Activated naive CD8-positive, alpha-beta T cell treated with anti-CD3 and anti-CD28 coated beads, Interleukin-2, amount 10 ng/mL, durations not matched to agents 7 days and 5 days (primary cell): ENCODE results near the gene PPP1R9B. TPM values are rescaled to one million over a fixed set of nuclear protein-coding genes. Genes with fewer than 3 reads are reported as not detected.

Source experiments
- ATAC-seq: fragments of 150-1000 bp; cut with Tn5 transposase; one replicate; pipeline ENCODE4 v1.10.0; 2021; ENCODE audit warnings: low read depth, moderate library complexity
- POLR2A ChIA-PET: fragments of 350-600 bp; sonication (Branson Sonifier 250); formaldehyde crosslinking; loops from one replicate; lab custom pipeline; 2021; ENCODE audit warnings: antibody characterized with exemption; lab: Charles Lee
- DNase-seq: peaks from one replicate; pipeline ENCODE4 v3.0.0; 2021
- H3K27ac Mint-ChIP-seq: one replicate; pipeline ENCODE4 v1.8.0; 2022; ENCODE audit warnings: mild to moderate bottlenecking, mixed read lengths
- H3K27me3 Mint-ChIP-seq: one replicate; pipeline ENCODE4 v1.8.0; 2022; ENCODE audit warnings: mild to moderate bottlenecking, moderate library complexity, mixed read lengths
- H3K36me3 Mint-ChIP-seq: one replicate; pipeline ENCODE4 v1.8.0; 2021; ENCODE audit warnings: mild to moderate bottlenecking, mixed read lengths
- H3K4me1 Mint-ChIP-seq: one replicate; pipeline ENCODE4 v1.8.0; 2021; ENCODE audit warnings: mixed read lengths
- H3K4me3 Mint-ChIP-seq: one replicate; pipeline ENCODE4 v1.8.0; 2022; ENCODE audit warnings: mild to moderate bottlenecking, moderate library complexity, mixed read lengths
- H3K9me3 Mint-ChIP-seq: one replicate; pipeline ENCODE4 v1.8.0; 2021; ENCODE audit warnings: mixed read lengths
- total RNA-seq, 2 experiments: library from RNA; stranded (reverse); gene quantifications; one replicate each; pipeline ENCODE4 v1.2.3, GENCODE V29; 2021

PPP1R9B gene
- total RNA-seq, 2 experiments from 2014 or later, result 114 to 116 TPM

DNA sequence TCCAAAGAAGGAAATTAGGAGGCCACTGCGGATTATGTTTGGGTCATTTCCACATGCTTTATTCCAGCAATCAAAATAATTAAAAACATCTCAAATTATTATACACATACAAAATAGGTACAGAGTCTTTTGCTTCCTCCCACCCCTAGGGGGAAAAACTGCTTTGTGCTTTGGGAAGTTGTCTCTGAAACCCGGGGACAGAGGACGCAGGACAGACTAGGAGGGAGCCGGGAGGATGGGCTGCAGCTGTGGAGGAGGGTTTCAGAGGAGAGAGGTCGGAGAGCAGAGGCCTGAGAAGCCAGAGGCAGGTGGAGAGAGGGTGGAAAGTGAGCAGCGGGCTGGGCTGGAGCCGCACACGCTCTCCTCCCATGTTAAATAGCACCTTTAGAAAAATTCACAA lies 33.6 kb upstream of the PPP1R9B start:
- DNase-seq (no peak), ATAC-seq (no peak)
- H3K36me3 Mint-ChIP-seq, result no peaks in the 10 kb centered on the region
- peak overlapping the region; percentile 88 for H3K27ac Mint-ChIP-seq
- H3K27me3 Mint-ChIP-seq, result peaks cover 2% of the 10 kb centered on the region
- H3K9me3 Mint-ChIP-seq, result no peaks in the 10 kb centered on the region
- H3K4me1 Mint-ChIP-seq, result peaks cover 21% of the 10 kb centered on the region
- peak overlapping the region; percentile 62 for H3K4me3 Mint-ChIP-seq
- POLR2A ChIA-PET, result no interaction called here

DNA sequence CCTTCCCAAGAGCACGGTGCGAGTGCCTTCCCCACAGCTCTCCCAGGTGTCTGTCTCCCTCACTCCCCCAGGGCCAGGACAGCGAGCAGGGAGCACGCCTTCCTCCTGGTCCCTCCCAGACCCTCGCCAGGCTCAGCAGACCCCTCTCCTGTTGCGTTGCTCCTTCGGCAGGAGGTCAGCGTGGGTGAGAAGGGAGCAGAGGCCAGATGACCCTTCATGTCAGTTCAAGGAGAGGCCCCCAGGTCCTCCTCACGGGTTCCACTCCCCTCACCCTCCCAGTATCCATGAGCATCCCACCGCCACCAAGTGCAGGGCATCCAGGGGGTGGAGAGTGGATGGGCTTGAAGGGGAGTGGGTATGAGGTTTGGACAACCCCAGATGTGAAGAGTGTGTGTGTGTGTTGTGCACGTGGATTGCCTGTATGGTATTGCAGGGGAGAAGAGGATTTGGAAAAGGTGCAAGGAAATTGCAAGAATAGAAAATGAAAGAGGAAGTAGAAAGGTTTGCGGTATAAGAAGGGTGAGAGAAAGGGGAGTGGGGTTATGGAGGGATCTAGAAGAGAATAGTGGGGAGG lies 33.0 kb upstream of the PPP1R9B start:
- H3K4me1 Mint-ChIP-seq, result peaks cover 22% of the 10 kb centered on the region
- H3K27me3 Mint-ChIP-seq, result peaks cover 2% of the 10 kb centered on the region
- ATAC-seq (peak; percentile 46), DNase-seq (no peak)
- no peaks in the 10 kb centered on the region for H3K9me3 Mint-ChIP-seq
- peak overlapping the region; percentile 62 for H3K4me3 Mint-ChIP-seq
- POLR2A ChIA-PET, result no interaction called here
- peak overlapping the region; percentile 88 for H3K27ac Mint-ChIP-seq
- H3K36me3 Mint-ChIP-seq, result no peaks in the 10 kb centered on the region

DNA sequence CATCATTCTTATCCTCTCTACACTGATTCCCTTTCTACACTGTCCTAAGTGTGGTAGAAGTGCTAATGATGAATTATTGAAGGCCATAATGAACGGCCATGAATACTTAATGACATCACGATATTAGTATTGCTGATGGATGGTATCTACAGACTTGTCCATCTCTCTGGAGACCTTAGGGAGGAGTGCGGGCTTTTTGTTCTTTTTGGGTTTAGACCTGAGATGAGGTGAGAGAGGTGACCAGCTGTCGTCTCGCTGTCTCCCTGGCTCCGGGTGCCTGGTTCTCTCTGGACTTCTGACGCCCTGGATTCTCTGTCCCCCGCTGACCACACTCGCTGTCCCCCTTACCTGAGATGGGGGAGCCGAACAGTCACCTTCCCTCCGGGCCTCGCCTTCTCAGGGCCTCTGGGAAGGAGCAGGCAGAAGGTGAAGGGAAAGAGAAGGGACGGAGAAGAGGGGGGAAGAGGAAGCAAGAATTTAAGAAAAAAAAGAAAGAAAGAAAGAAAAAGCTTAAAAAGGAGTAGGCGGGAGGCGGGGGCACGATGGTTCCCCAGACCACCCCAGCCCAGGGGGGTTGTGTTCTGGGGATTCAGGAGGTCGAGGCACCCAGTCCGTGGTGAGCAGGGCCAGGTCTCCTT lies 32.4 kb upstream of the PPP1R9B start:
- H3K4me3 Mint-ChIP-seq, result no peak overlapping the region

DNA sequence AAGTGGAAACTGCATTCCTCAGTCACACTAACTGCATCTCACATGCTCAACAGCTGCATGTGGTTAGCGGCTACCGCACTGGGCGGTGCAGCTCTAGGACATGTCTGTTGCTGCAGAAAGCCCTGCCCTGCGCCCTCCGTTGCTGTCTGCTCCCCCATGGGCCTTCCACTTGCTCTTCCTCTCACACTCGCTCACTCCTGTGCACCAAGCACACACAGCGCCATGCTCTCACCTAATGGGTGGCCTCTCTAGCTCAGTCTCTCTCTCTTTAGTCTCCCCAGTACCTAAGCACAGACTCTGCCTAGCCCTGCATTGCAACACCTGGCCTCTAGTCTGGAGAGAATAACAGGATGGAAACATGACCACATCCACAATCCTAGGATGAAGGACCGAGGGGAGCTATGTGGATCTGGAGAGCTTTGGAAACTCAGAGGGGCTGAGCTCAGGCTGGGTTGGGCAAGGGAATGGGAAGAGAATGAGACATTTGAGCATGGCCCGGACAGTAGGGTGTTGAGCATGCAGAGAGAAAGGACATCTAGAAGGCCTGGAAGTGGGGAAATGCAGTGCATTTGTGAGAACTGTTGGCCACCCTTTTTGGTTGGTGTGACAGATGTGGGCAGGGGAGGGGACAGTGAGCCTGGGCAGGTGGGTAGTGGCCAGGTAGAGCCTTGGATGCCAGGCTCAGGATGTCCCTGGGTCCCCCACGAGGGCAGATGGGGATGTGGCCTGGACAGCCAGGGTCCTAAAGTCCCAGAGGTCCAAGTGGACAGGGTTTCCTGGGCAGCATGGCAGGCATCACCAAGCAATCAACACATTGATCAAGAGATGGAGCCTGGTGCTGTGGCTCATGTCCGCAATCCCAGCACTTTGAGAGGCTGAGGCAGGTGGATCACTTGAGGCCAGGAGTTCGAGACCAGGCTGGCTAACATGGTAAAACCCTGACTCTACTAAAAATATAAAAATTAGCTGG lies 31.4 kb upstream of the PPP1R9B start:
- POLR2A ChIA-PET, result no interaction called here
- no peaks in the 10 kb centered on the region for H3K9me3 Mint-ChIP-seq
- peak overlapping the region; percentile 26 for H3K27ac Mint-ChIP-seq
- peaks cover 2% of the 10 kb centered on the region for H3K27me3 Mint-ChIP-seq
- no peak overlapping the region for H3K4me3 Mint-ChIP-seq
- DNase-seq (no peak), ATAC-seq (no peak)
- peaks cover 28% of the 10 kb centered on the region for H3K4me1 Mint-ChIP-seq
- H3K36me3 Mint-ChIP-seq, result no peaks in the 10 kb centered on the region

More for the DNA sequence above, 32.4 kb upstream of the PPP1R9B start:
- POLR2A ChIA-PET, result no interaction called here
- ATAC-seq (no peak), DNase-seq (no peak)
- Mint-ChIP-seq H3K4me1 (peaks cover 28% of the 10 kb centered on the region), H3K27ac (peak overlapping the region; percentile 69), H3K9me3 (no peaks in the 10 kb centered on the region), H3K27me3 (peaks cover 2% of the 10 kb centered on the region), H3K36me3 (no peaks in the 10 kb centered on the region)

DNA sequence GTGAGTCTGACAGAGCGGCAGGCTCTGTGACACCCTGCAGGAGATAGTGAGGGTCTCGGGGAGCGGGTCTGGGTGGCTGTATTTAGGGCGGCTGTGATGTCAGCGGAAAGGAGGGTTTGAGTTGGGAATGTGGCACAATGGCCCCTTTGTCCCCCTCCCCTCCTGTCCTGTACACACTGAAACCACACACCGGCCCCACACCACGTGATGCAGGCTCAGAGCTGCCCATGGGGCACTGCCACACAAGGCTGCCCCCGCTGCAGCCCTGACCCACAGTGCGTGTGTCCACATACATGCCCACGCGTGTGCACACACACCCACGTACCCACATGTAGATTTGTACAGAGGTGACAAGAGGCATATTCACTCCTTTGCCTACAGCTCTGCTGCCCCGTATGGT lies 30.7 kb upstream of the PPP1R9B start:
- Mint-ChIP-seq H3K36me3 (no peaks in the 10 kb centered on the region), H3K9me3 (no peaks in the 10 kb centered on the region), H3K27me3 (peaks cover 2% of the 10 kb centered on the region), H3K27ac (no peak overlapping the region), H3K4me1 (peaks cover 28% of the 10 kb centered on the region), H3K4me3 (no peak overlapping the region)
- ATAC-seq, result no peak
- POLR2A ChIA-PET, result no interaction called here
- no peak for DNase-seq

DNA sequence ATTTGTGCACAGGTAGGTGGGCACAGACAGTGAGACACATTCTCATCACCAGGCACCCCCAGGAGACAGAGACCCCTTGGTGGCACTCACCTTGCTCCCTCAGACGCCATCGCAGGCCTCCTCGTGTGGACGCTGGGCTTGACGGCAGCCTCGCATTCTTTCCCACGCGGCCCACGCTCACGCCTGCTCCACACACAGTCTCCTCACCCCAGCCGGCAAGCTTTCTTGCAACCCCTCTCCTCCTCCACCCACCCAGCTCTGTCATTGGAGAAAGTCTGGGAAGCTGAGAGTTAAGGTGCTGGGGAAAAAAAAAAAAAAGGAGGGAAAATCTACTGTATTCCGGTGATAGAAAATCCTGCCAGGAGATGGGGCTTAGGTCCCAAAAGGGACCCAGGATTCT lies 30.1 kb upstream of the PPP1R9B start:
- ATAC-seq (no peak), DNase-seq (no peak)
- H3K36me3 Mint-ChIP-seq, result no peaks in the 10 kb centered on the region
- no peaks in the 10 kb centered on the region for H3K9me3 Mint-ChIP-seq
- POLR2A ChIA-PET, result no interaction called here
- peaks cover 2% of the 10 kb centered on the region for H3K27me3 Mint-ChIP-seq
- no peak overlapping the region for H3K27ac Mint-ChIP-seq
- no peak overlapping the region for H3K4me3 Mint-ChIP-seq
- H3K4me1 Mint-ChIP-seq, result peaks cover 28% of the 10 kb centered on the region

DNA sequence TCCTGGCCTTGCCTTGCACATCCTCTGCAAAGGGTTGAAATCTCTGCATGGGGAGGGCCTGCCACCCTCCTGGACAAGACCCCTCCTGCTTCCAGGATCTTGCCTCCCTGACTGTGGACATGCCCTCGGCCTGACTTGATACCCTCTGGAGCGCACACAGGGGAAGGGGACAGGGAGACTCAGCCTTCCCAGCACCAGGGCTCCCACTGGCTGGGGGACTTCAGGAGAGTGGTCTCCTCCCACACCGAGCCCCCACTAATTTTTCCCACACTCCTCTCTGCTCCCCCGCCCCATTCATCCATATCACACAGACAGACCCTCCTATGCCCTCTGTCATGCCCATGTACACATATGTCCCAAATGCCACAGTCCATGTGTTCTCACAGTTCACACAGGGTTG lies 29.6 kb upstream of the PPP1R9B start:
- H3K9me3 Mint-ChIP-seq, result no peaks in the 10 kb centered on the region
- no peak for DNase-seq
- POLR2A ChIA-PET, result no interaction called here

DNA sequence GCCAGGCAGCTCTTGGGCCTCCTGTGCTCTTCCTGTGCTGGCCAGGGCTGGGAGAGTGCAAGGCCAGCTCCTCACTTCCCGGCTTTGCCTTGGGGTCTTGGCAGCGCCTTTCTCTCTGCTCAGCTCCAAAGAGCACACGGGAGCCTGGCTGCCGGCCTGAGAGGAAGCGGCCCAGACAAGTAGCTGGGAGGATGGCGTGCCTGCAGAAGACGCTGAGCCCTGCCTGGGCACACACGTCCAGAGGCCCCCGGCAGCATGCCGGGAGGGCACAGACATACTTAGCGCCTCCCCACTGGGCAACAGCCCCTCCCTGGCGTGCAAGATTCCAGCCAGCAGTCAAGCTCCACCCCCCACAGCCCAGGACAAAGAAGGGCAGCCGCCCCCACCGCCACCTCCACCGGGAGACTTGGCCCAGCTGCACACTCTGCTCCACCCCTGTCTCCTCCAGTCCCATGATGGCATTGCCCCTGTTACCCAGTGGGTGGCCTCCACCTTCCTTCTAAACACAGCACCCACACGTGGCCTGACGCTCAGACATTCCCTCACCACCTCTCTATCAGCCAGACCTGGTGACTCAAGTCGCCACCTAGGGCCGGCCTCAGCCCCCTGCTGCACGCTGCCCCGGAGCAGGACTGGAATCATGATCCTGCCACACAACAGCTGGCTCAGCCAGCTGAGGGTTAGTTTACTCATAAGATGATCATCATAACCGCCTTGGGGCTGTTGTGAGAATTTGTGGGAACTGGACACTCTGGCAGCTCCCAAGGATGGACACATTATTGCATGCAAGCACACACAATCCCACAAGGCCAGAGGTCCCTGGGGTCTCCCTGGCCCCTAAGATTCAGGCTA lies 27.7 kb upstream of the PPP1R9B start:
- DNase-seq, result peak; percentile 53
- Mint-ChIP-seq H3K4me1 (peaks cover 18% of the 10 kb centered on the region), H3K36me3 (no peaks in the 10 kb centered on the region), H3K9me3 (no peaks in the 10 kb centered on the region), H3K27ac (peak overlapping the region; percentile 6), H3K4me3 (peak overlapping the region; percentile 28), H3K27me3 (peaks cover 2% of the 10 kb centered on the region)
- peak; percentile 84 for ATAC-seq
- POLR2A ChIA-PET, result interaction anchor here (1.2 kb wide), 1 partner anchor 18 kb away, joined by 4 read pairs; no protein-coding TSS in a partner anchor

More for the DNA sequence above, 29.6 kb upstream of the PPP1R9B start:
- peak overlapping the region; percentile 47 for H3K27ac Mint-ChIP-seq
- H3K36me3 Mint-ChIP-seq, result no peaks in the 10 kb centered on the region
- no peak for ATAC-seq
- H3K27me3 Mint-ChIP-seq, result peaks cover 2% of the 10 kb centered on the region
- H3K4me3 Mint-ChIP-seq, result no peak overlapping the region
- H3K4me1 Mint-ChIP-seq, result peaks cover 28% of the 10 kb centered on the region

DNA sequence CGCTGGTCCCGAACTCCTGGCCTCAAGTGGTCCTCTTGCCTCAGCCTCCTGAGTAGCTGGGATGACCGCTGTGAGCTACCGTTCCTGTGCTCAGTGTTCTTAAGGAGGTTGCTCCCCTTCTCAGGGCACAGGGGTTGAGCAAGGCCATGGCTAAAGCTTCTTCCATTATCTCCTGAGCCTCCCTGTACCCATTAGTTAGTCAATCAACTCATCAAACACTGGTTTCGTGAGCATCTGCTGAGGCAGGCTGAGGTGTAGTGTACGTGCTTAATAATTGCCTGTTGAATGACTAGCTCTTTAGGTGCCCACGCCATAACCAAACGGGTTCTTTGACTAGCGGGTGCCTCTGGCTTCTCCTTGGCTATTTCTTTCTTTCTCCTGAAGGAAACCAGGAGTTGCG lies 27.0 kb upstream of the PPP1R9B start:
- POLR2A ChIA-PET, result interaction anchor here (1.2 kb wide), 1 partner anchor 19 kb away, joined by 4 read pairs; no protein-coding TSS in a partner anchor
- no peak overlapping the region for H3K4me3 Mint-ChIP-seq
- DNase-seq (no peak), ATAC-seq (no peak)
- no peaks in the 10 kb centered on the region for H3K36me3 Mint-ChIP-seq
- H3K9me3 Mint-ChIP-seq, result no peaks in the 10 kb centered on the region
- H3K27ac Mint-ChIP-seq, result no peak overlapping the region
- H3K27me3 Mint-ChIP-seq, result peaks cover 2% of the 10 kb centered on the region
- peaks cover 13% of the 10 kb centered on the region for H3K4me1 Mint-ChIP-seq

DNA sequence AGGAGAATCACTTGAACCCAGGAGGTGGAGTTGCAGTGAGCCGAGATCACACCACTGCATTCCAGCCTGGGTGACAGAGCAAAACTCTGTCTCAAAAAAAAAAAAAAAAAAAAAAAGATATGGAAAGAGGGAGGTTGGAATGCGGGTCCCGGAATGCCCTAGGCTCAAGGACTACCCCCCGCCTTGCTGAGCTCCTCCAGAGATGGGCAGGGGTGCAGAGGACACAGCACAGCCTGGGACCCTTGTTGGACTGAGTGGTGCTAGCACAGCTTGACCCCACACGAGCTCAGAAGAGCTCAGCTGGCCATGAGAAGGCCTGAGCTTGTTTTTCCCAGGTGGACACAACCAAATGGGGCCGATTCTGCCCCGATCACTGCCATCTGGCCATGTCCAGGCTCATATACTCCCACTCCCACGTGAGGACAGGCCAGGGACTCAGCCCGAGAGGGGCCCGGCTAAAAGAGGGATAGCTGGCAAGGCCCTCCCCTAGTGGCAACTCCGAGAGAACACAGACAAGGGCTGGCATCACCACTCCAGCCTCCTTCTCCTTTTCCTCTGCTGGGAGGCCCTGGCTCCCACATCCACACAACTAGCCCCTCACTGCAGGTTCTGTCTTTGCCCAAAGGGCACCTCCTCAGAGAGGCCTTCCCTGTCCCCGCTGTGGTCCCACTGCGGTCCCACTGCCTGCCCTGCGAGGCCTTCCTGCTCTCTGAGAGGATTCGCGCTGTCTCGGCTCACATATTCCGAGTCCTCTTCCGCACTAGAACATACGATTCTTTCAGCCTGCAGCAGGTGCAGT lies 26.3 kb upstream of the PPP1R9B start:
- POLR2A ChIA-PET, result no interaction called here
- no peak overlapping the region for H3K4me3 Mint-ChIP-seq
- H3K27ac Mint-ChIP-seq, result no peak overlapping the region

DNA sequence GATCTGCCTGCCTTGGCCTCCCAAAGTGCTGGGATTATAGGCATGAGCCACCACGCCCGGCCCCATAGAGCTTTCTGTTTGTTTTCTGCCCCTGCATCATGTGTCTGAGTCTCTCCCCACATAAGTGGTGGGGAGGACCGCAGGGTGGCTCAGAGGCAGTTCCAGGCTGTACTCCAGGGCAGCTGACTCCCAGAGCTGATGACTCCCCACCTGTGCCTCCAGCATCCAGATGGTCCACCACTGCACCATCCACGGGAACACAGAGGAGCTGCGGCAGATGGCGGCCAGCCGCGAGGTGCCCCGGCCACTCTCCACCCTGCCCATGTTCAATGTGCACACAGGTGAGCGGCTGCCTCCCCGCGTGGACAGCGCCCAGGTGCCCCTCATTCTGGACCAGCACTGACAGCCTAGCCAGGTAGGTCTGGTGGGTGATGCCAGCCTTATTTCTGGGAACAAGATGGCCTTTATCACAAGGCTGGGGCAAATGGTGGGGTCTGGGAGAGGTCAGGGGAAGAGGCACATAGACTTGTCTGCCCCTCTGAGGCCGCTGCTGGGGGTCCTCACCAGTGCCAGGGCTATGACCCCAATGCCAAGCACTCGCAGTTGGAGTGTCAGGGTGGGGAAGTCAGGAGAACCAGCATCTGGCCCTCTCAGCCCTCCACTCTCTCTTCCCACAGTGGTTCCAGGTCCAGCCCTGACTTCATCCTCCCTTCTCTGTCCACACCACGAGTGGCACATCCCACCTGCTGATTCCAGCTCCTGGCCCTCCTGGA lies 24.7 kb upstream of the PPP1R9B start:
- POLR2A ChIA-PET, result no interaction called here
- no peak for DNase-seq
- no peaks in the 10 kb centered on the region for H3K36me3 Mint-ChIP-seq

More for the DNA sequence above, 26.3 kb upstream of the PPP1R9B start:
- H3K9me3 Mint-ChIP-seq, result no peaks in the 10 kb centered on the region
- DNase-seq (no peak), ATAC-seq (no peak)
- H3K36me3 Mint-ChIP-seq, result no peaks in the 10 kb centered on the region
- peaks cover 9% of the 10 kb centered on the region for H3K4me1 Mint-ChIP-seq
- peaks cover 4% of the 10 kb centered on the region for H3K27me3 Mint-ChIP-seq

More for the DNA sequence above, 24.7 kb upstream of the PPP1R9B start:
- Mint-ChIP-seq H3K9me3 (no peaks in the 10 kb centered on the region), H3K27ac (no peak overlapping the region), H3K4me3 (no peak overlapping the region), H3K27me3 (peaks cover 2% of the 10 kb centered on the region), H3K4me1 (peaks cover 9% of the 10 kb centered on the region)
- no peak for ATAC-seq
